GM10847 (cell line): ENCODE data around the gene ATR.

ENCODE experiments used
- POLR2A ChIP-seq: IDR thresholded peaks from 2 replicates; pipeline ENCODE4 v1.6.1; 2011; ENCODE audit not compliant: insufficient read length; ENCODE audit errors: extremely low read depth

The ATR gene

GRCh38 chr3:142601713-142602112 is 23.2 kb upstream of the ATR start:
- no peak for TF ChIP-seq POLR2A

GRCh38 chr3:142597906-142598305 is 19.4 kb upstream of the ATR start:
- no peak for TF ChIP-seq POLR2A

GRCh38 chr3:142596726-142597088 is 18.2 kb upstream of the ATR start:
- TF ChIP-seq POLR2A = no peak

- TF ChIP-seq POLR2A = peak; percentile 64
These were observed 17.6 kb upstream of the ATR start, which contains the start of gene PLS1 for GRCh38 chr3:142595951-142596725. Gene PLS1, plus strand, starts transcription at chr3:142596393. Its CDS starts 67,845 bp downstream, at chr3:142664238.

GRCh38 chr3:142595581-142595950 is 17.0 kb upstream of the ATR start:
- no peak for TF ChIP-seq POLR2A

- TF ChIP-seq POLR2A = no peak
These were observed 16.6 kb upstream of the ATR start for GRCh38 chr3:142595141-142595540.

- TF ChIP-seq POLR2A = no peak
These were observed 10.2 kb upstream of the ATR start for GRCh38 chr3:142588703-142589102.

GRCh38 chr3:142586803-142587406 is 8.4 kb upstream of the ATR start:
- no peak for TF ChIP-seq POLR2A

- no peak for TF ChIP-seq POLR2A
These were observed 1.5 kb upstream of the ATR start for GRCh38 chr3:142580061-142580423.

GRCh38 chr3:142577696-142578328 is 721 bp downstream of the ATR start:
- TF ChIP-seq POLR2A = no peak

GRCh38 chr3:142576792-142577191 is 1.7 kb downstream of the ATR start:
- TF ChIP-seq POLR2A = no peak

GRCh38 chr3:142574665-142575064 is 3.9 kb downstream of the ATR start:
- no peak for TF ChIP-seq POLR2A

- TF ChIP-seq POLR2A = no peak
These were observed 10.0 kb downstream of the ATR start for GRCh38 chr3:142568393-142569017.

- TF ChIP-seq POLR2A = no peak
These were observed 12.4 kb downstream of the ATR start for GRCh38 chr3:142566096-142566495.

GRCh38 chr3:142563496-142563997 is 15.0 kb downstream of the ATR start:
- no peak for TF ChIP-seq POLR2A

- no peak for TF ChIP-seq POLR2A
These were observed 18.4 kb downstream of the ATR start for GRCh38 chr3:142560118-142560517.
